ENCODE results near the gene APCDD1L.
A peak's percentile ranks its signal among the peaks of the same experiment; 100 is the strongest.

Gene APCDD1L

GRCh38 chr20:58421497-58421850 is 93.7 kb downstream of the APCDD1L start:
- no peaks in the 10 kb centered on the region for H3K27me3 Mint-ChIP-seq (ENCODE audit: low read depth, poor library complexity)
- H3K4me1 Mint-ChIP-seq: peaks cover 13% of the 10 kb centered on the region
- DNase-seq: no peak
- H3K4me3 Mint-ChIP-seq: no peak overlapping the region
- H3K27ac Mint-ChIP-seq: no peak overlapping the region
- TF ChIP-seq CTCF (IDR thresholded peaks at IDR 0.05): no peak
- peaks cover 63% of the 10 kb centered on the region for H3K36me3 Mint-ChIP-seq (ENCODE audit: low read depth)
- H3K9me3 Mint-ChIP-seq: peaks cover 6% of the 10 kb centered on the region

DNA sequence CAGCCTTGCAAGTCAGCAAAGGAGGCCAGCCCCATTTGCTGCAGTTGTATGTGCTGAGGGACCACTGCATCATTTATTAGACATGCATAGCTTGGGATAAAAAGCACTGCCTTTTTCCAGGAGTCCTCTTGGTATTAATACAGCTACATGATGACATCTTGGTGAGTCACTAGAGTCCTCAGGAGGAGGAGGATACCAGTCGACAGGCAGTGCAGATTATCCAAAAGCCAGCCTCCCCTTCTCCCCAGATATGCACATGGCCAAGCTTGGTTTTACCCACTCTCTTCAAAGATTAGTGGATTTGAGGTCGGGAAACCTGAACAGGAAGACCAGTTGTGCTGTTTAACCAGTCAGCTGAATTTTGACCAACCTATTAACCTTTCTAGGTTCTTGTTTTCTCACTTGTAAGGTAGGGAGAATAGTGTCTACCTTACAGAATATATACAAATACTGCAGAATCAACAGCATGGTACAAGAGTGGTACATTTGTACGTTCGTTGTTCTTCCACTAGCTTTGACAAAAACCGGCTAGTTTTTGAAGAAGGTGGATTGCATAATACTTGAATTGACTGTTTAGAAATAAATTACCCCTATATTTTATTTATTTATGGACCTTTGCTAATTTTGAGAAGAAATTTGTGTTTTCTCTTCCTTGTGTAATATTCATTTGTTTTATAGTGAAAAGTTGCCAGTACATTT is 94.3 kb downstream of the APCDD1L start:
- Mint-ChIP-seq H3K4me1 (peaks cover 13% of the 10 kb centered on the region), H3K4me3 (no peak overlapping the region)

GRCh38 chr20:58418949-58419748 is 96.0 kb downstream of the APCDD1L start:
- no peak for TF ChIP-seq CTCF (IDR thresholded peaks at IDR 0.05)
- no peak overlapping the region for H3K4me3 Mint-ChIP-seq
- H3K4me1 Mint-ChIP-seq: peaks cover 13% of the 10 kb centered on the region
- no peak for DNase-seq
- no peaks in the 10 kb centered on the region for H3K27me3 Mint-ChIP-seq (ENCODE audit: low read depth, poor library complexity)
- peaks cover 68% of the 10 kb centered on the region for H3K36me3 Mint-ChIP-seq (ENCODE audit: low read depth)
- peaks cover 8% of the 10 kb centered on the region for H3K9me3 Mint-ChIP-seq
- H3K27ac Mint-ChIP-seq: no peak overlapping the region

More for the DNA sequence above, 94.3 kb downstream of the APCDD1L start:
- Mint-ChIP-seq H3K27ac (no peak overlapping the region), H3K9me3 (peaks cover 6% of the 10 kb centered on the region), H3K27me3 (ENCODE audit: low read depth, poor library complexity) (no peaks in the 10 kb centered on the region), H3K36me3 (ENCODE audit: low read depth) (peaks cover 69% of the 10 kb centered on the region)
- no peak for TF ChIP-seq CTCF (IDR thresholded peaks at IDR 0.05)
- DNase-seq: no peak

DNA sequence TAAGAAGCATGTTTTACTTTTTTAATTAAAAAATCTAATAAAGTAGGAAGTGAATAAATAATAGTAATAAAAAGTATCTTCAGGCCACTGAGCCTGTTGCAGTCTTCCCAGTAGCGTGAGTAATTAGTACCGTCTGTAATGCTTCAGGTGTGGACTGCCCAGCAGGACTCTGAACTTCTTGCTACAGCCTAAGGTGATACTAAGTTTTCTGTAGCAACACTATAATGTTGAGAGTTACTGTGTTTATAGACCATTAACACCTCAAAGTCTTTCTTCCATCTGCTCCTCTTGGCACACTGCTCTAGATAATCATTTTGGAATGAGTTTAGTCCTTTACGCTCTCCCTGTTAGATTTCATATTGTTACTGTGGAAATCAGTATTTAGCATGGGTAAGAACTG is 97.8 kb downstream of the APCDD1L start:
- DNase-seq: no peak
- peaks cover 13% of the 10 kb centered on the region for H3K4me1 Mint-ChIP-seq
- H3K27me3 Mint-ChIP-seq (ENCODE audit: low read depth, poor library complexity): no peaks in the 10 kb centered on the region
- no peak overlapping the region for H3K4me3 Mint-ChIP-seq
- peaks cover 68% of the 10 kb centered on the region for H3K36me3 Mint-ChIP-seq (ENCODE audit: low read depth)
- TF ChIP-seq CTCF (IDR thresholded peaks at IDR 0.05): no peak
- H3K27ac Mint-ChIP-seq: no peak overlapping the region
- peaks cover 13% of the 10 kb centered on the region for H3K9me3 Mint-ChIP-seq

GRCh38 chr20:58416835-58417234 is 98.4 kb downstream of the APCDD1L start:
- DNase-seq: no peak
- no peak for TF ChIP-seq CTCF (IDR thresholded peaks at IDR 0.05)
- H3K4me3 Mint-ChIP-seq: no peak overlapping the region
- H3K27ac Mint-ChIP-seq: peak overlapping the region; percentile 18
- H3K36me3 Mint-ChIP-seq (ENCODE audit: low read depth): peaks cover 68% of the 10 kb centered on the region
- peaks cover 2% of the 10 kb centered on the region for H3K27me3 Mint-ChIP-seq (ENCODE audit: low read depth, poor library complexity)
- peaks cover 13% of the 10 kb centered on the region for H3K4me1 Mint-ChIP-seq
- H3K9me3 Mint-ChIP-seq: peaks cover 18% of the 10 kb centered on the region
